MM.1S (cell line): ENCODE measurements around the gene CCDC178.

Experiments used
- EZH2 ChIP-seq: fragments of 300-600 bp; sonication (generic); optimal IDR thresholded peaks from 2 replicates; pipeline ENCODE3; 2017; ENCODE audit warnings: low read depth, mild to moderate bottlenecking, antibody characterized with exemption, low read length, mixed read lengths
- EZH2phosphoT487 ChIP-seq: fragments of 300-600 bp; sonication (generic); IDR thresholded peaks from 2 replicates; pipeline ENCODE4 v1.6.1; 2018; ENCODE audit warnings: antibody characterized with exemption, low read length
- TF ChIP-seq, protein P1 (sequence below): fragments of 300-600 bp; sonication (generic); IDR thresholded peaks from 2 replicates; pipeline ENCODE4 v1.5.1; 2016; ENCODE audit warnings: antibody characterized with exemption, low read length, mixed read lengths

DNA sequence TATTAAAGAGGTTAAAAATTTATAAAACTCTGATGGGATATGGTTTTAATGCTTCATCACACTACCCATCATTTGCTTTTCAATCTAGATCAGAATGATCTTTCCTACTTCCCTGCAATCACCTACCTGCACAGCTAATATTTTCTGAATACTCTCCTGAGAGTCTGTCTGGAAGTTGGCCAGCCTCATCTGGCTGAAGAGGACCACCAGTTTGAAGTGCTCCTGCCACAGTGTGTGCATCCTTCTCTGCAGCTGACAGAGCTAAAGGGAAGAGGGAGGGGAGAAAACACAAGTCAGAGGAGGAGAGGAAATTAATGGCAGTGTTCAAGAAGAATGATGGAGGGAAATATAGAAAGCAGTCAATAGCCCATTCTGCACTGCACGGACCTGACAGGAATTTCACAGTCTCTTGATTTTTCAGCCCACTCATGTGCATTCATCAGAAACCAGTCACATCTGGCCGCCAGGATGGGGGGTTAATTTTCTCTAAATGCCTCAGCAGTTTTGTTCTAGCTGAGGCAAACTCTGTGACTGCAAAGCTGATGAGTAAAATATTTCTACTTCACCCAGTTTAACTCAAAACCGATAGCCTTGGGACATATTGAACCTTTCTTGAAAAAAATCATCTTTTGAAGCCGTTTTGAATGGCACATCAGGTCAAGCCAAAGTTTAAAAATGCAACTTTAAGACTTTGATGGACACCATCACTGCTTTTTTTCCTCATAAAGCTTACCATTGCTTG lies 465.9 kb downstream of the CCDC178 start:
- TF ChIP-seq, protein P1, sequence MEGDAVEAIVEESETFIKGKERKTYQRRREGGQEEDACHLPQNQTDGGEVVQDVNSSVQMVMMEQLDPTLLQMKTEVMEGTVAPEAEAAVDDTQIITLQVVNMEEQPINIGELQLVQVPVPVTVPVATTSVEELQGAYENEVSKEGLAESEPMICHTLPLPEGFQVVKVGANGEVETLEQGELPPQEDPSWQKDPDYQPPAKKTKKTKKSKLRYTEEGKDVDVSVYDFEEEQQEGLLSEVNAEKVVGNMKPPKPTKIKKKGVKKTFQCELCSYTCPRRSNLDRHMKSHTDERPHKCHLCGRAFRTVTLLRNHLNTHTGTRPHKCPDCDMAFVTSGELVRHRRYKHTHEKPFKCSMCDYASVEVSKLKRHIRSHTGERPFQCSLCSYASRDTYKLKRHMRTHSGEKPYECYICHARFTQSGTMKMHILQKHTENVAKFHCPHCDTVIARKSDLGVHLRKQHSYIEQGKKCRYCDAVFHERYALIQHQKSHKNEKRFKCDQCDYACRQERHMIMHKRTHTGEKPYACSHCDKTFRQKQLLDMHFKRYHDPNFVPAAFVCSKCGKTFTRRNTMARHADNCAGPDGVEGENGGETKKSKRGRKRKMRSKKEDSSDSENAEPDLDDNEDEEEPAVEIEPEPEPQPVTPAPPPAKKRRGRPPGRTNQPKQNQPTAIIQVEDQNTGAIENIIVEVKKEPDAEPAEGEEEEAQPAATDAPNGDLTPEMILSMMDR = no peak
- no peak for TF ChIP-seq EZH2
- TF ChIP-seq EZH2phosphoT487 = no peak
